ENCODE measurements around the gene ZNF627. TPM values are rescaled to one million over a fixed set of nuclear protein-coding genes. Genes with fewer than 3 reads are reported as not detected.

The ZNF627 gene
- polyA plus RNA-seq, 1 experiment = 5.8 TPM

- CTCF ChIA-PET = no interaction called here
- Histone ChIP-seq H3K36me3 (ENCODE audit: control insufficient read depth, insufficient read depth, low read length) (no peaks in the 10 kb centered on the region), H3K27me3 (ENCODE audit: control insufficient read depth, insufficient read depth, low read length) (no peaks in the 10 kb centered on the region), H3K4me3 (ENCODE audit: low read depth, low read length) (no peak overlapping the region)
- TF ChIP-seq CTCF (IDR thresholded peaks at IDR 0.05; ENCODE audit: insufficient read depth, low read depth, low read length) = no peak
- DNase-seq (ENCODE audit: low read depth) = no peak
- POLR2A ChIA-PET = no interaction called here
Observed at GRCh38 chr19:11656535-11656934, 59.3 kb downstream of the ZNF627 start.

DNA sequence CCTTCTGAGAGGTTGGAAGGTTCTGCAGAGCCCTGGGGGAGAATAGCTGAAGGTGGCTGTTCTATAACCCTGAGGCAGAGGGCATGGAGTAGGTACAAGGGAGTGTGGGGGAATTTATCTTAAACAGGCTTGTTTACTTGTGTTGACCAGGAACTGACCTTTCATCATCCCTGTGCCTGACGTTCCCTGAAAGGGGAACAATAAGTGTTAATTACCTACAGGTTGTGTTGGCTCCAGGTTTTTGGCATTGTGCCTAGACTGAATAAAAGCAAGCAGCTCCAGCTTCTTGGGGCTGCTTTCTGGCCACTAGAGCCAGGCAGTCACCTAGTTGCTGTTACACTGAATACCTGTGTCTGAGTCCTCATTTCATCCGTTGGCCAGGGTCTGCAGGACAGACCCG is 60.0 kb downstream of the ZNF627 start:
- CTCF ChIA-PET = no interaction called here
- Histone ChIP-seq H3K36me3 (ENCODE audit: control insufficient read depth, insufficient read depth, low read length) (no peaks in the 10 kb centered on the region), H3K4me3 (ENCODE audit: low read depth, low read length) (no peak overlapping the region), H3K27me3 (ENCODE audit: control insufficient read depth, insufficient read depth, low read length) (no peaks in the 10 kb centered on the region)
- no peak for TF ChIP-seq CTCF (IDR thresholded peaks at IDR 0.05; ENCODE audit: insufficient read depth, low read depth, low read length)
- DNase-seq (ENCODE audit: low read depth) = no peak
- POLR2A ChIA-PET = no interaction called here

- no peaks in the 10 kb centered on the region for H3K36me3 ChIP-seq (ENCODE audit: control insufficient read depth, insufficient read depth, low read length)
- H3K27me3 ChIP-seq (ENCODE audit: control insufficient read depth, insufficient read depth, low read length) = no peaks in the 10 kb centered on the region
- DNase-seq (ENCODE audit: low read depth) = no peak
- no peak overlapping the region for H3K4me3 ChIP-seq (ENCODE audit: low read depth, low read length)
- CTCF ChIA-PET = interaction anchor here (0.8 to 1.4 kb wide), 5 partner anchors 12 to 401 kb away, joined by 3 to 4 read pairs (median 3); partner anchors contain the start of gene ZNF69
- POLR2A ChIA-PET = no interaction called here
- TF ChIP-seq CTCF (IDR thresholded peaks at IDR 0.05; ENCODE audit: insufficient read depth, low read depth, low read length) = no peak
Observed at GRCh38 chr19:11658970-11659369, 61.7 kb downstream of the ZNF627 start.

DNA sequence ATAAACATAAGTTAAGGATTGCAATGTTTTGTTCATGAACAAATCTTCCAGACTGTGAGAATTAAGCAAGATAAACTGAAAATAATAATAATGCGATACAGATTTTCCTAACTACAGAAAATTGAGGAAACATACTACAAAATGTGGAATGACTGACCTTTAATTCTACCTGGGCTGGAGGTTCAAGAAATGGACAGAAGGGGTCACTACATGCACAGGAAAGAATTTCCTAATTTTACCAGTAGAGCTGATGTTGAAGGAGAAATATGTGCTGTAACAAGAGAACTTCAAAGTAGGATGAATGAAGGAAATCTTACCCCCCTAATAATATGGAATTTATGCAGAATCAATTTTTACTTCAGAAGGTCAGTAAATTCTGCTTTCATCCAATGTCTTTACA is 62.3 kb downstream of the ZNF627 start:
- Histone ChIP-seq H3K4me3 (ENCODE audit: low read depth, low read length) (no peak overlapping the region), H3K36me3 (ENCODE audit: control insufficient read depth, insufficient read depth, low read length) (no peaks in the 10 kb centered on the region), H3K27me3 (ENCODE audit: control insufficient read depth, insufficient read depth, low read length) (no peaks in the 10 kb centered on the region)
- CTCF ChIA-PET = interaction anchor here (1.0 to 1.4 kb wide), 5 partner anchors 12 to 400 kb away, joined by 3 to 4 read pairs (median 3); partner anchors contain the start of gene ZNF69
- DNase-seq (ENCODE audit: low read depth) = no peak
- POLR2A ChIA-PET = no interaction called here
- peak; percentile 32 for TF ChIP-seq CTCF (IDR thresholded peaks at IDR 0.05; ENCODE audit: insufficient read depth, low read depth, low read length)

- Histone ChIP-seq H3K27me3 (ENCODE audit: control insufficient read depth, insufficient read depth, low read length) (no peaks in the 10 kb centered on the region), H3K4me3 (ENCODE audit: low read depth, low read length) (no peak overlapping the region), H3K36me3 (ENCODE audit: control insufficient read depth, insufficient read depth, low read length) (no peaks in the 10 kb centered on the region)
- POLR2A ChIA-PET = no interaction called here
- no peak for TF ChIP-seq CTCF (IDR thresholded peaks at IDR 0.05; ENCODE audit: insufficient read depth, low read depth, low read length)
- no peak for DNase-seq (ENCODE audit: low read depth)
- CTCF ChIA-PET = interaction anchor here (0.8 to 1.5 kb wide), 2 partner anchors 11 to 22 kb away, joined by 3 read pairs; no protein-coding TSS in a partner anchor
Observed at GRCh38 chr19:11662278-11662677, 65.0 kb downstream of the ZNF627 start.

Data from BJ (cell line).